ENCODE measurements around the gene MINAR2.

MINAR2 gene

GRCh38 chr5:129747572-129748407 lies at the start of gene MINAR2:
TSS of gene MINAR2 (plus strand) at chr5:129748094. CDS start at chr5:129748191, 97 bp downstream.
- DNase-seq, result no peak

DNA sequence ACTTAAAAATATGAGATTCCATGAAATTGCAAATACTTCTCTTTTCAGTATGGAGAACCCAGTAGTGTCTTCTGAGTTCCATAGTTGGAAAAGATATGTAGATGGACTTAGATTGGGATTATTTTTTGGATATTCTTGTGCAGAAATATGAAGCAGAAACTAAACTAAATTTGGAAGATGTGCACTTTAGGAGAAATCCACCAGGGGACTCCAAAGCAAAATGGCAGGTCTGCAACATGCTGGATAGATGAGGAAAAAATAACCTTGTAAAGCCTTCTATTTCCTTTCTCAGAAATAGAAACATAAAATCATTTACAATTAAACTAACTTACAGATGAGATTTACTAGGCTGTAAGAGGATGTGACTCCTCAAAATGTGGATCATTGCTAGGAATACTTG lies 49.2 kb upstream of the MINAR2 start:
- DNase-seq, result no peak

- no peak for DNase-seq
Observed at GRCh38 chr5:129716235-129716634, 31.7 kb upstream of the MINAR2 start.

DNA sequence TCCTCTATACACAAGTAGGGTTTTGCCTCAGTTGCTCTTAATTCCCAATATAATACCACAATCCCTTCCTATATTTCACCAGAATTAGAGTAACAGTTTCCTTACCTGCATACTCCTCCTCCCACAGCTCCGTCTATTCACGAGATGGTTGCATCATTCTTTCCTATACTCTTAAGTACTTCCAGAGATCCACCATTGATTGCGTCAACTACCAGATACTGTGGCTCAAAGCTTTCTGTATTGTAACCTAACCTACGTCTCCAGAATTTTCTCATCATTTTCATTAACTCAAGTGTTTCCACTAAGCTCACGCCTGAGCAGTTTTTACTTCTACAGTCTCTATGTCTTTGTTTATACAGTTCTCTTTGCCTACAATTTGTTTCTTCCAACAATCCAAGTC lies 31.2 kb upstream of the MINAR2 start:
- no peak for DNase-seq

DNA sequence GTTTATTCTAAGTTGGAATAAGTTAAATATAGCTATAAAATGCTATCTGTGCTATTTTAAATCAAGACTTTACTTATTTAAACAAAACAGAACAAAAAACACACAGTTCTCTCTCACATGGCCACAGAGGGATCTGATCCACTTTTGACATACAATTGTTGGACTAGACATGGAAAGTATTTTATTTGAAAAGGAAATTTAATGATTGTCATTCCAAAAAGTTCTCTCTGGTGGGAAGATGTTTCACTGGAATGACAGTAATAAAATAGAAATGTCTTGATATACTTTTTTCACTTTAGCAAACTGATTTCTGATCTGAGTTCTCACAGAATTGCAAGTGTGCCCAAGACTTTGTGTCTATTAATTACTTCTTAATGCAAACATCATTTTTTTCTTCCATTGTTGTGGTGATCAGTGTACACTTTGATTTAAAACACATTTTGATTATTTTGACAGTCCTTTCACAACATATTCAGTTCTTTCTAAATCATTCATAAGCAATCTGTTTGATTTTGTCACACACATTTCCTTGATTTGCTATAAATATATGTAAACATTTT lies 30.1 kb upstream of the MINAR2 start:
- DNase-seq, result no peak

DNA sequence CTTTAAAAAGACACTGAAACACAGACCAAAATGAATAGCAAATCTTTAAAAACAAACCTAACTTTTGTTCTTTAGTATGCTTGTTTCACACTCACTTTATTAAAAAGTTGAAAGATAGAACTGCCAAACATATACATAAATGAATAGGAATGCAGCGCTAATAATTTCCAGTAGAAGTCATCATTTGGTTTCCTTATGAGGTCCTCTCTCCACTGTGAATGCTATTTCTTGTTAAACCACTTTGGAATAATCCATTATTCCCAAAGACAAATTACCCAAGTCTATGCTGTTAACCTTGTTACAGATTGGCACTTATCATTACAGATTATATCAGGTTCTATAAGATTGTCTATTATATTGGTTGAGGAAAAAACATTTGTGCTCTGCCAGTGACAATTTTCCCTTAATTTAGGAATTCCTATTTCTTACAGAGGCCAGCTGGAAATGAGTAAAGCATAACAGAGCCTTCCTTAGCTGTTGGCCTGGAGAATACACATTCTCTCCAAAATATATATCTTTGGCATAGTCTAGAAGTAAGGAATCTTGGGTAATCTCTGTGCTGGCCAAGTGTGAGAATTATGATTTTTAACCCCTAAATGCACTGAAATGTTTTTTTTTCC lies 29.3 kb upstream of the MINAR2 start:
- DNase-seq, result no peak

- DNase-seq, result no peak
Observed at GRCh38 chr5:129724222-129724621, 23.7 kb upstream of the MINAR2 start.

- DNase-seq, result no peak
Observed at GRCh38 chr5:129724647-129725046, 23.2 kb upstream of the MINAR2 start.

GRCh38 chr5:129739773-129740172 lies 8.1 kb upstream of the MINAR2 start:
- DNase-seq, result no peak

GRCh38 chr5:129743541-129744187 lies 4.2 kb upstream of the MINAR2 start:
- no peak for DNase-seq

- no peak for DNase-seq
Observed at GRCh38 chr5:129745997-129746396, 1.9 kb upstream of the MINAR2 start.

DNA sequence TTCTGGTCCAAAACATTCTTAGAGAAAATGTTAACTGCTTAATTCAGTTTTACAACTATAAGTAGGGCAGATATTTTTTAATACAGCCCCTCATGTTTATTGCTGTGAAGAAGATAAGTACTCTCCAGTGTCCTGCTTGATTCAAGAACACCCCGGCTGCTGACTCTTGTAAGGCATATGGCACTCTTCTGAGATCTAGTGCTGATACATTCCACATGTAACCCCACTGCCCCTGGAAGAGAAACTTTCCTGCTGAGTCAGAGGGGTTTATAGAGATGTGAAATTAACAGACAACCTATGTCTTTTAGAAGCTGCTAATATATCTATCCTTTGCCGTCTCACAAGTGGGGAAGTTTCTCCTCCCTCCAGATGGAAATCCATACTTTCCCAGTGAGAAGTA lies 1.0 kb upstream of the MINAR2 start:
- no peak for DNase-seq

- DNase-seq, result no peak
Observed at GRCh38 chr5:129748913-129749880, 1.3 kb downstream of the MINAR2 start.

DNA sequence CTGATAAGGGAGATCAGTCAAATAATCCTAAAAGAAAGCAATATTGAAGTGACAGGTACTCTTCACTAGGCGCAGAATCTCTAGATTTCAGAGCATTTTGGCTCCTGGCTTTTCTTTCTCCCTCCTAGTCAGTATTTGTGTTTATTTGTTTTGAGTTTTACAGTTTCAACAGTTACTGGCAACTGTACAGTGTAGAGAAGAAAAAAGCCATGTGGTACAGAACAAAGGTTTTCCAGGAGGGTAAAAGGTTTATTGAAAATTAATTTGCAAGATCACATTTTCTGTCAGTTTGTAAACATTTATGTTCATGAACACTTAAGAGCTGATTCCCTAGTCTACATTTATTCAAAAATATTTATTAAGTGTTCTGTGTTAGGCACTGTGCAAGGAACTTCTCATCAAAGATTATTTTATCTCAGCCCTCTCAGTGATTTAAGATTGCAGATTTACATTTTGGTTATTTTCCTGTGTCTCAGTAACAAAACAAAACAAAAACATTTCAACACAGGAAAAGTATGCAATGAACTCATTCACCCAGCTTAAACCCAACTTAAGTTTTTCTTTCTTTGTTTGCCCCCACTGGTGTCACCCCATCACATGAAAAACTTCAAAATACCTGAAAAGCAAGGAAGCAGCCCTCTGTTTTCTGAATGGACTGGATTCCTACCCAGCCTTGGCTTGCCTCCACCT lies 12.9 kb downstream of the MINAR2 start:
- DNase-seq, result no peak

- no peak for DNase-seq
Observed at GRCh38 chr5:129763651-129764050, 15.8 kb downstream of the MINAR2 start.

- no peak for DNase-seq
Observed at GRCh38 chr5:129766798-129767197, 18.9 kb downstream of the MINAR2 start.

DNA sequence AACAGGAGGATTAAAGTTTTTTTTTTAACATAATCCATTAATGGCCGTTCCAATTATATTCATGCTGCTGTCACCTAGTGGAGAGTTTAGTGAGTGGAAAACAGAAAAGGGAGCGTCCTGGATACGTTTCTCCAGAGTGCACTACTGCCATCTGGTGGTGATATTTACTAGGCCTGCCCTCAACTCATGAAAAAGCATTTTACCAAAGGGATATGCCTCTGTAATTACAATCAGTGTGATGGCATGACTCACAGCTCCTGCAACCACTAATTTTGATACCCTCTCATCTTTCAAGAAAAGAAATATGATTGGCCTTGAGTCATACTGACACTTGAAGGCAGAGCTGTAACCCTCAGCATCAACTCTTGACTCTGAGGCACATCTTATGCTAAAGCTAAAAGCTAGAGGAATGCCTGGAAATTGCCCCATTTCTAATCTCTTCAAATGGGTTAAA lies 20.1 kb downstream of the MINAR2 start:
- DNase-seq, result peak; percentile 68

GRCh38 chr5:129768735-129769134 lies 20.8 kb downstream of the MINAR2 start:
- no peak for DNase-seq

DNA sequence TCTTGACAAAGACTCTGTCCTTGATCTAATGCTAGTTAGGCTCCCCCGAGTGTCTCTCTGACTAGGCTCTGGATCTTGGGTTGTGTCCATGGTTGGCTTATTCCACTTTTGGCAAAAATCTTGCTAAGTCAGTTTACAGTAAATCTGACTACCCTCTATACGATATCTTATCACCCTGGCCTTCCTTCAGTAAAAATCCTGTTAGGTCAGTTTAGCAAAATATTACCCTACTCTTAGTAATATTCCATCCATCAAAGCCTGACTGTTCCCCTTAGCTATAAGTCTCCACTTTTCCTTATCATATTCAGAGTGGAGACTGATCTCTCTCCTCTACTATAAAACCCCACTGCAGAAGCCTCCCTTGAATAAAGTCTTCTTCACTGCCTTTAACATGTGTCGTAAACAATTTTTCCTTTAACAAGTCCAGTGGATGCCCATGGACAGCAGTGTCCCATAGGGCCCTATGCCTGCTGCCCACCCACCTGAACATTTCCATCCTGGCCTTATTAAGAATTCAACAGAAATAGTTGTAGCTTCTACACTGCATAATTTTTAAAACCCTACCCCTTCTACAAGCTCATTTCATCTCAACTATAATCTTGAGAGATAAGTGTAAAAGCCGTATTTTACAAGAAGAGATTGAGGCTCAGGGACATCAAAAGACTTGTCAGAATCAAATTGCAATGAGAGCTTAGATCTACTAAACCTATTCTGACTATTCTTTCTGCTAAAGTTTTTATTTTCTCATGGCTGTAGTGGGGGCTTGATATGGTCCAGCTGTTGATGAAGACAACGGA lies 22.3 kb downstream of the MINAR2 start:
- DNase-seq, result no peak

GRCh38 chr5:129771058-129771838 lies 23.4 kb downstream of the MINAR2 start:
- DNase-seq, result peak; percentile 36
